ENCODE measurements around the gene SMAD4.
"Not testable (repeated sequence)": the region's sequence is repeated elsewhere in the genome, so short reads cannot be mapped to it uniquely, and the experiment has no call there.

The SMAD4 gene

DNA sequence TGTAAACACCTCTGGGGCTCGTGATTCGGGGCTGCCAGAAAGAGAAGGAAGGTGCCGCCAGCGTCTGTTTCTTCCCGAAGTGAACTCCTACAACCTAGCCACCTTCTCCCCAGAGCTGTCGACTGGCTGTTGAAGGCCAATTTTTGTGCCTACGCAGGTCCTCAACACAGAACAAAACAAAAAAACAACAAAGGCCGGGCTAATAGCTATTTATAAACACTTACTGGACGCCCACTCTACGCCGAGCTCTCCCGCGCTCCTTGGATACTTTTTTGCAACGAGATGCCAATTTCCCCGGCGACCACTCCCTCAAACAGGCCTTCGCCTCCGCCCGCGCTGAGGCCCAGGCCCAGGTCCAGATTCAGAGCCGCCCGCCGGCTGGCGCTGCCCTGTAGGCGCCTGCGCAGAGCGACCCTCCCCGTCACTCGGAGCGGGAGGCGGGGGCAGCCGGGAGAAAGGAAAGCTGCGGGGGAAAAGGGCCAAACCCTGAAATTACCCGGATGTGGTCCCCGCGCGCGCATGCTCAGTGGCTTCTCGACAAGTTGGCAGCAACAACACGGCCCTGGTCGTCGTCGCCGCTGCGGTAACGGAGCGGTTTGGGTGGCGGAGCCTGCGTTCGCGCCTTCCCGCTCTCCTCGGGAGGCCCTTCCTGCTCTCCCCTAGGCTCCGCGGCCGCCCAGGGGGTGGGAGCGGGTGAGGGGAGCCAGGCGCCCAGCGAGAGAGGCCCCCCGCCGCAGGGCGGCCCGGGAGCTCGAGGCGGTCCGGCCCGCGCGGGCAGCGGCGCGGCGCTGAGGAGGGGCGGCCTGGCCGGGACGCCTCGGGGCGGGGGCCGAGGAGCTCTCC, at the start of gene SMAD4:
TSS of gene SMAD4 (plus strand) at position 520 of the 843 bp plus-strand sequence. CDS start 16,834 bp downstream, outside the sequence.
- peaks cover 71% of the 10 kb centered on the region for H3K79me2 ChIP-seq (ENCODE audit: control insufficient read depth, insufficient read depth, low read length, unreplicated experiment)

DNA sequence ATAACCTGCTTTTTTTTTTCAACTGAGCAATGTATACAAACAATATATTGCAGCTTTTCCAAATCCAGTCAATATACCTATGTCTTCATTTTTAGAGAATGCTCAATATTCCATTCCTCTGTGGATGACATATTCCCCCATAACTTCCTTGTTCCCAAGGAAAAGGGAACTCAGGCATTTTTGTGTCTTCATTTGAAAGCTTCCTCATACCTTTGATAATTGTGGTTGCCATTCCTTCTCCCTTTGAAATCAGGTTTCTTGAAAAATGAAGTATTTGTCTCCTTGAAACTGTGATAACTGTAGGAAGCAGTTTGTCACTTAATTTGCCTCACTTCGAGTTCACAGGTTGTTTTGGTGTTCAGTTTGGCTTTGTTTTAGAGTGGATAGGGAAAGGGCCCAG, 48.6 kb upstream of the SMAD4 start:
- H2AFZ ChIP-seq (ENCODE audit: low read length, unreplicated experiment): no peak overlapping the region
- no peak overlapping the region for H3K4me3 ChIP-seq (ENCODE audit: low read depth, low read length)
- H3K79me2 ChIP-seq (ENCODE audit: control insufficient read depth, insufficient read depth, low read length, unreplicated experiment): no peaks in the 10 kb centered on the region
- peaks cover 4% of the 10 kb centered on the region for H3K4me1 ChIP-seq (ENCODE audit: control insufficient read depth, insufficient read depth, low read length, unreplicated experiment)
- H3K27me3 ChIP-seq (ENCODE audit: insufficient read depth, low read length): no peaks in the 10 kb centered on the region
- H3K27ac ChIP-seq (ENCODE audit: low read depth, low read length): no peak overlapping the region
- H3K36me3 ChIP-seq (ENCODE audit: insufficient read depth, low read length): peaks cover 35% of the 10 kb centered on the region

More for the DNA sequence above, at the start of gene SMAD4:
- Histone ChIP-seq H2AFZ (ENCODE audit: low read length, unreplicated experiment) (peak within 1 kb of the TSS; percentile 99), H3K36me3 (ENCODE audit: insufficient read depth, low read length) (peaks cover 14% of the 10 kb centered on the region; the same call in 1 of the 2 replicates), H3K4me1 (ENCODE audit: control insufficient read depth, insufficient read depth, low read length, unreplicated experiment) (peaks cover 22% of the 10 kb centered on the region), H3K27me3 (ENCODE audit: insufficient read depth, low read length) (no peaks in the 10 kb centered on the region), H3K4me3 (ENCODE audit: low read depth, low read length) (peak within 1 kb of the TSS; percentile 99), H3K27ac (ENCODE audit: low read depth, low read length) (peak within 1 kb of the TSS; percentile 88)

DNA sequence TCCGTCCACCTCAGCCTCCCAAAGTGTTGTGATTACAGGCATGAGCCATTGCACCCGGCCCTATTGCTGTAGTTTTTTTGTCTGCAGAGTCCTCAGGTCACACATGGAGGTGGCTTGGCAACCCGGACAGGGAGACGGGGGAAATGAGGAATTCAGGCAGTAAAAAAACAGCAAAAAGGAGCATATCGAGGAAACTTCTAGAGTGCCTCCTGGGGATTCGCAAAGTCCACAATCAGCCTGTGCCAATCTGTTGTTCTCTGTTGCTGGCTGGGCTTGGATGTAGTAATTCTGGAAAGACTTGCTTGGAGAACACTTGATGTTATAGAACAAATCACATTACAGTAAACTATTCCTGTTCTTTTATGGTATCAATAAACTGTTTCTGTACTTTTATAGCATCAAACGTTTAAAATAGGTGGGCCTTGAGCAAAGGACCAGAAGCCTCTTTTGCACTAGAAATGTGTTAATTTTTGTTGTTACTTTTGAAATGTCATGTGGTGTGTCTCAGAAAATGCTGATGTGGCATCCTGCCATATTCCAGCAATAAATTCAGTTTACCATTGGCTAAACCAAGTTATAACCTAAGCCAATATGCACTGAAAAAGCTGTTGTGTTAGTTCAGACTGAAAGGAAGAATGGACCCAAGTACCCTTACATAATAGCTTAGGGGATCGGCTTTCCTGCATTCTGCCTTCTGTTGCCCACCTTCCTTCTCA, 47.8 kb upstream of the SMAD4 start:
- Histone ChIP-seq H2AFZ (ENCODE audit: low read length, unreplicated experiment) (no peak overlapping the region), H3K27me3 (ENCODE audit: insufficient read depth, low read length) (no peaks in the 10 kb centered on the region), H3K36me3 (ENCODE audit: insufficient read depth, low read length) (peaks cover 27% of the 10 kb centered on the region), H3K4me1 (ENCODE audit: control insufficient read depth, insufficient read depth, low read length, unreplicated experiment) (peaks cover 8% of the 10 kb centered on the region), H3K79me2 (ENCODE audit: control insufficient read depth, insufficient read depth, low read length, unreplicated experiment) (no peaks in the 10 kb centered on the region), H3K4me3 (ENCODE audit: low read depth, low read length) (no peak overlapping the region), H3K27ac (ENCODE audit: low read depth, low read length) (no peak overlapping the region)

DNA sequence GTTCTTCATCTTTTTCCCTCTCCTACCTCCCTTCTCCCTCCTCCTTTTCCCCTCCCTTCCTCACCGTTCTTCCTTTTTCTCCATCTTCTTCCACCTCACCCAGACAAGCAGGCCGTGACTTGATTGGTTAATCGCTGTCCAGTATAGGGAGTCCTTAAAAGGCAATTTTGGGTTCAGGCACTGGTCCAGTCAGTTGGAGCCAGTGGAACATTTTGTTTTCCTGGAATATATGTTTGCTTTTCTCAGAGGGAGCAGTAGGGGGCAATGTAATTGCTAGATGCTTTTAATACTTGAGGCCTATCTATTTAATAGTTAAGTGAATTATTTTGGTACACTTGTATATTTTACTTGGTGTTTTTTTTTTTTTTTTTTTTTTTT, 47.2 kb upstream of the SMAD4 start:
- no peaks in the 10 kb centered on the region for H3K27me3 ChIP-seq (ENCODE audit: insufficient read depth, low read length)
- peaks cover 8% of the 10 kb centered on the region for H3K4me1 ChIP-seq (ENCODE audit: control insufficient read depth, insufficient read depth, low read length, unreplicated experiment)
- peaks cover 21% of the 10 kb centered on the region for H3K36me3 ChIP-seq (ENCODE audit: insufficient read depth, low read length)
- no peak overlapping the region for H2AFZ ChIP-seq (ENCODE audit: low read length, unreplicated experiment)
- no peak overlapping the region for H3K27ac ChIP-seq (ENCODE audit: low read depth, low read length)
- H3K4me3 ChIP-seq (ENCODE audit: low read depth, low read length): no peak overlapping the region
- no peaks in the 10 kb centered on the region for H3K79me2 ChIP-seq (ENCODE audit: control insufficient read depth, insufficient read depth, low read length, unreplicated experiment)

DNA sequence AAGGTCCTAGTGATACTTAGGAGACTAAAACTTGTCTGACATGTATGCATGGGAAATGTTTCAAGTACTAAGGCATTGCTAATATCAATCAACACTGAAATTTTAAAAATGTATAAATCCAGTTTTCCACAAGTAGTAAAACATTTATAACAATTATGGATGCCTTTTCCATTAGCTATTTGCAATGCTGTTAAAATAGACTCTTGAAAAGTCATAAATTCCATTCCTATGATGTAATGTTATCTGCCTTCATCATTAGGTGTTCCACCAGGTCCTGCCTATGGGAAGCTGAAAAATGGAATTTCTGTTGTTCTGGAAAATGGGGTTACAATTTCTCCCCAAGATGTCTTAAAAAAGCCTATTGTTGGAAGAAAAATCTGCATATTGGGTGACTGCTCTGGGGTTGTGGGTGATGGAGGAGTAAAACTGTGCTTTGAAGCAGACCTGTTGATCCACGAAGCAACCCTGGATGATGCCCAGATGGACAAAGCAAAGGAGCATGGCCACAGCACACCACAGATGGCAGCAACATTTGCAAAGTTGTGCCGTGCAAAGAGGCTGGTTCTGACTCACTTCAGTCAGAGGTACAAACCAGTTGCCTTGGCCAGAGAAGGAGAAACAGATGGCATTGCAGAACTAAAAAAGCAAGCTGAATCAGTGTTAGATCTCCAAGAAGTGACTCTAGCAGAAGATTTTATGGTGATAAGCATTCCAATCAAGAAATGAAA, 43.5 kb upstream of the SMAD4 start:
- Histone ChIP-seq H3K4me3 (ENCODE audit: low read depth, low read length) (no peak overlapping the region), H3K27me3 (ENCODE audit: insufficient read depth, low read length) (no peaks in the 10 kb centered on the region), H3K36me3 (ENCODE audit: insufficient read depth, low read length) (peaks cover 9% of the 10 kb centered on the region; the same call in 1 of the 2 replicates), H2AFZ (ENCODE audit: low read length, unreplicated experiment) (no peak overlapping the region), H3K79me2 (ENCODE audit: control insufficient read depth, insufficient read depth, low read length, unreplicated experiment) (no peaks in the 10 kb centered on the region), H3K27ac (ENCODE audit: low read depth, low read length) (no peak overlapping the region), H3K4me1 (ENCODE audit: control insufficient read depth, insufficient read depth, low read length, unreplicated experiment) (peaks cover 8% of the 10 kb centered on the region)

DNA sequence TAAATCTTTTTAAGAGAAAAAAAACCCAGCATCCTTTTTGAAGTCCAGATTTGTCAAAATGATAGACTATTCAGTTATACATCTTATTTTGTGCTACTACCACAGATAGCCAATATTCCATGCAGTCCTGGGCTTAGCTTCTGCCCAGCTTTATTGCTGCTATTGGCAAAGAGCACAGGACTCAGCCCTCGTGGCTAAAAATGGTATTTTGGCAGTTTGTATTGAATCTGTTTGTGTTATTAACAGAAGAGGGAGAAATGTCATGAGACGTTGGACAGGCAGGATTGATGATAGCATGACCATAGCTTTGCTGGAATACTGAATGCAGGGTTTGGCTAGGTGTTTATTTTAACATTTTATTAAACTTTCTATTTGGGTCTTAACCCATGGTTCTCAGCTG, 42.8 kb upstream of the SMAD4 start:
- H3K27me3 ChIP-seq (ENCODE audit: insufficient read depth, low read length): no peaks in the 10 kb centered on the region
- no peaks in the 10 kb centered on the region for H3K79me2 ChIP-seq (ENCODE audit: control insufficient read depth, insufficient read depth, low read length, unreplicated experiment)
- no peak overlapping the region for H2AFZ ChIP-seq (ENCODE audit: low read length, unreplicated experiment)
- no peak overlapping the region for H3K27ac ChIP-seq (ENCODE audit: low read depth, low read length)
- H3K4me3 ChIP-seq (ENCODE audit: low read depth, low read length): no peak overlapping the region
- peaks cover 8% of the 10 kb centered on the region for H3K4me1 ChIP-seq (ENCODE audit: control insufficient read depth, insufficient read depth, low read length, unreplicated experiment)
- H3K36me3 ChIP-seq (ENCODE audit: insufficient read depth, low read length): peaks cover 8% of the 10 kb centered on the region; the same call in 1 of the 2 replicates

DNA sequence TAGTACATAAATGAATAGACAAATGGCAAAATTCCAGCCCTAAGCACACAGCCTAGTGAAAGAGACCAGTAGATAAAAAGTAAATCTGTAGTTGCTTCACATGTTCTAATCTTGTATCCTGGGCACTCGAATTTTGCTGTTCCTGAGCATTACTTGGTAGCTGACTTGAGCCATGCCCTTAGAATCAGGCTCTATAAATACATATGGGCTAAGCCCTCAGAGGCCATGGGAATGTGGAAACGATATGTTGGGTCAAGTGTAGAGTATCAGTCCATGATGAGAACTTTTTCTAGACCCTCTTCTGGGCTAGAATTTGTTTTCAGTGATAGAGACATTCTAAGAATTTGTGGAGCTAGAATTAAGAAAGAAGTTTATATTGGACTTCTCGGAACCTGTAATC, 40.3 kb upstream of the SMAD4 start:
- no peaks in the 10 kb centered on the region for H3K79me2 ChIP-seq (ENCODE audit: control insufficient read depth, insufficient read depth, low read length, unreplicated experiment)
- no peak overlapping the region for H3K27ac ChIP-seq (ENCODE audit: low read depth, low read length)
- no peaks in the 10 kb centered on the region for H3K27me3 ChIP-seq (ENCODE audit: insufficient read depth, low read length)
- H3K36me3 ChIP-seq (ENCODE audit: insufficient read depth, low read length): no peaks in the 10 kb centered on the region
- H3K4me3 ChIP-seq (ENCODE audit: low read depth, low read length): no peak overlapping the region
- no peak overlapping the region for H2AFZ ChIP-seq (ENCODE audit: low read length, unreplicated experiment)
- H3K4me1 ChIP-seq (ENCODE audit: control insufficient read depth, insufficient read depth, low read length, unreplicated experiment): peaks cover 8% of the 10 kb centered on the region

DNA sequence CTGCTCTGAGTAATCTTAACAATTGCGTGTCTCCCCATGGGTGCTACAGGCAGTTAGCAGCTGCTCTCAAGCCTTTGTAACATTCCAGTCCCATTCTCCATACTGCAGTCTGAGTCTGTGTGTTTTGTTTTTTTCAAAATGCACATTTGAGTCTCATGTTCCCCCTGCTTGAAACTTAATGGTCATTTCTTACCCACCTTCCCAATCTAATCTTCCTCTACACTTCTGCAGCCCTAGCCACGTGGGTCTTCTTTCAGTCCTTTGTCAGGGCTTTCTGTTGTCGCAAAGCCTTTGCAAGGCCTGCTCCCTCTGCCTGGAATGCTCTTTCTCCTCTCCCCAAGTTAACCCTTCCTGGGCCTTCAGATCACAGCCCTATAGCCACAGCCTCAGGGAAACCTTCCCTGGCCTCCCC, 37.7 kb upstream of the SMAD4 start:
- no peaks in the 10 kb centered on the region for H3K36me3 ChIP-seq (ENCODE audit: insufficient read depth, low read length)
- no peaks in the 10 kb centered on the region for H3K27me3 ChIP-seq (ENCODE audit: insufficient read depth, low read length)
- H2AFZ ChIP-seq (ENCODE audit: low read length, unreplicated experiment): no peak overlapping the region
- H3K4me1 ChIP-seq (ENCODE audit: control insufficient read depth, insufficient read depth, low read length, unreplicated experiment): no peaks in the 10 kb centered on the region
- no peak overlapping the region for H3K27ac ChIP-seq (ENCODE audit: low read depth, low read length)
- H3K79me2 ChIP-seq (ENCODE audit: control insufficient read depth, insufficient read depth, low read length, unreplicated experiment): no peaks in the 10 kb centered on the region
- no peak overlapping the region for H3K4me3 ChIP-seq (ENCODE audit: low read depth, low read length)

DNA sequence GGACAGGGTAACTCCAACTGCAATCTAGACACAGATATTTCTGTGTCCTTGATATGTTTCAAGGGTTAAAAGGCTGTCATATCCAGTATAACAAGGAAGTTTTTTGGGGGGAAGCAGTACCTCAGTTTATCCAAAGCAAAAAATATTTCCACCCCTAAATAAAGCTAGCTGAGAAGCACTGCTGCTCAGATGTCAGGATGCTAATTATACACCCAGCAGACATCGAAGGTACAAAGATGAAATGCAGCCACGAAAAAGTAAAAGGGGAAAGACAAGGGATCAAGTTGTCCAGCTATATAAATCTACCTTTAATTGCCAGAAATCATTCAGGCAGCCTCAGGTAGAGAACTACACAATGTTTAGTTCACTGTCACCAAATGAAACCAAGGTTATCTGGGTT, 36.0 kb upstream of the SMAD4 start:
- no peak overlapping the region for H3K27ac ChIP-seq (ENCODE audit: low read depth, low read length)
- no peaks in the 10 kb centered on the region for H3K4me1 ChIP-seq (ENCODE audit: control insufficient read depth, insufficient read depth, low read length, unreplicated experiment)
- H3K4me3 ChIP-seq (ENCODE audit: low read depth, low read length): no peak overlapping the region
- no peaks in the 10 kb centered on the region for H3K27me3 ChIP-seq (ENCODE audit: insufficient read depth, low read length)
- no peaks in the 10 kb centered on the region for H3K36me3 ChIP-seq (ENCODE audit: insufficient read depth, low read length)
- H2AFZ ChIP-seq (ENCODE audit: low read length, unreplicated experiment): no peak overlapping the region
- H3K79me2 ChIP-seq (ENCODE audit: control insufficient read depth, insufficient read depth, low read length, unreplicated experiment): no peaks in the 10 kb centered on the region

DNA sequence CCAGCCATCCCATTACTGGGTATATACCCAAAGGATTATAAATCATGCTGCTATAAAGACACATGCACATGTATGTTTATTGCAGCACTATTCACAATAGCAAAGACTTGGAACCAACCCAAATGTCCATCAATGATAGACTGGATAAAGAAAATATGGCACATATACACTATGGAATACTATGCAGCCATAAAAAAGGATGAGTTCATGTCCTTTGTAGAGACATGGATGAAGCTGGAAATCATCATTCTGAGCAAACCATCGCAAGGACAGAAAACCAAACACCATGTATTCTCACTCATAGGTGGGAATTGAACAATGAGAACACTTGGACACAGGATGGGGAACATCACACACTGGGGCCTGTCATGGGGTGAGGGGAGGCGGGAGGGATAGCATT, 26.8 kb upstream of the SMAD4 start:
- H3K27ac ChIP-seq (ENCODE audit: low read depth, low read length); H2AFZ ChIP-seq (ENCODE audit: low read length, unreplicated experiment): not testable (repeated sequence)

More for the DNA sequence above, 26.8 kb upstream of the SMAD4 start:
- not testable (repeated sequence) for H3K36me3 ChIP-seq (ENCODE audit: insufficient read depth, low read length); H3K4me1 ChIP-seq (ENCODE audit: control insufficient read depth, insufficient read depth, low read length, unreplicated experiment); H3K4me3 ChIP-seq (ENCODE audit: low read depth, low read length); H3K27me3 ChIP-seq (ENCODE audit: insufficient read depth, low read length); H3K79me2 ChIP-seq (ENCODE audit: control insufficient read depth, insufficient read depth, low read length, unreplicated experiment)

Measured in ACC112 (cell line).